Measurements from ENCODE around the gene FGF5. TPM values are rescaled to one million over a fixed set of nuclear protein-coding genes. Genes with fewer than 3 reads are reported as not detected.
A peak's percentile ranks its signal among the peaks of the same experiment; 100 is the strongest.

FGF5 gene
- total and polyA plus RNA-seq, 10 of the 15 experiments (the other 5 are each of a cell fraction or from before 2014, with no cell fraction given), result 0.87 to 7.4 (median 1.6) TPM

- TF ChIP-seq PBX3 (IDR thresholded peaks at IDR 0.05; ENCODE audit: insufficient replicate concordance, low read depth, low read length), result no peak
These were observed 26.8 kb upstream of the FGF5 start (continued) for GRCh38 chr4:80239480-80240150.

- FAIRE-seq (peak; percentile 66), ATAC-seq (peak; percentile 95), DNase-seq (ENCODE audit: low read depth, low spot score) (peak; percentile 45)
- Histone ChIP-seq H3K79me2 (ENCODE audit: control insufficient read depth, insufficient read depth, low read length) (no peaks in the 10 kb centered on the region), H2AFZ (ENCODE audit: control insufficient read depth, low read depth, low read length) (no peak overlapping the region; the same call in 1 of the 2 replicates), H3K4me2 (ENCODE audit: control insufficient read depth, insufficient read depth) (peak overlapping the region; percentile 14; the same call in 1 of the 2 replicates), H3K27ac (ENCODE audit: control insufficient read depth, insufficient read depth) (no peak overlapping the region), H3K9me3 (replicated peaks; ENCODE audit: control insufficient read depth, insufficient read depth, low read length) (no peaks in the 10 kb centered on the region), H3K4me1 (ENCODE audit: control insufficient read depth, insufficient read depth, low read length) (no peaks in the 10 kb centered on the region), H3K9ac (ENCODE audit: control insufficient read depth, insufficient read depth, low read length) (no peak overlapping the region), H3K4me3 (no peak overlapping the region), H3K36me3 (ENCODE audit: control insufficient read depth in 2 of 2, insufficient read depth in 2 of 2, low read length in 1 of 2) (no peaks in the 10 kb centered on the region), H4K20me1 (ENCODE audit: control insufficient read depth, insufficient read depth) (no peaks in the 10 kb centered on the region), H3K27me3 (replicated peaks in 1 of 2; ENCODE audit: control insufficient read depth in 2 of 2, insufficient read depth in 2 of 2, low read length in 1 of 2) (no peaks in the 10 kb centered on the region)
- ChIA-PET SMC1A (ENCODE audit: uncharacterized antibody, unreplicated experiment) (interaction anchor here (1.0 to 3.5 kb wide), 5 partner anchors 11 to 33 kb away, joined by 4 to 51 read pairs (median 5); no protein-coding TSS in a partner anchor), POLR2A (interaction anchor here (0.9 to 1.1 kb wide), 3 partner anchors 11 to 18 kb away, joined by 3 to 4 read pairs (median 3); no protein-coding TSS in a partner anchor), CTCF (interaction anchor here (0.7 to 1.6 kb wide), 6 partner anchors 12 to 125 kb away, joined by 3 to 6 read pairs (median 4); no protein-coding TSS in a partner anchor), RAD21 (ENCODE audit: unreplicated experiment) (interaction anchor here (0.6 to 3.5 kb wide), 3 partner anchors 11 to 29 kb away, joined by 5 to 28 read pairs (median 6); no protein-coding TSS in a partner anchor)
- no TSS peak for BruUV-seq (replicated peaks)
- intact Hi-C loops (cut with micrococcal nuclease; ENCODE audit: unreplicated experiment), result no loop called here
- in situ Hi-C loops (cut with MboI), result no loop called here
- TF ChIP-seq CREB1 (IDR thresholded peaks at IDR 0.05; ENCODE audit: low read depth) (peak; percentile 16; the same call in 1 of the 2 replicates), POLR2AphosphoS2 (IDR thresholded peaks at IDR 0.05; ENCODE audit: low read depth, low read length) (no peak), ZBTB4 (CRISPR knock-in tag; IDR thresholded peaks at IDR 0.05) (no peak), EGR1 (IDR thresholded peaks at IDR 0.05; ENCODE audit: borderline replicate concordance in 1 of 2, low read depth in 2 of 2, low read length in 2 of 2) (no peak), GABPA (IDR thresholded peaks at IDR 0.05; ENCODE audit: low read depth) (no peak), RUNX3 (IDR thresholded peaks at IDR 0.05; ENCODE audit: low read length) (peak; percentile 55; the same call in 1 of the 2 replicates), CBX5 (IDR thresholded peaks at IDR 0.05; ENCODE audit: low read depth) (no peak), MEF2B (IDR thresholded peaks at IDR 0.05; ENCODE audit: partially characterized antibody, poor library complexity, severe bottlenecking) (peak; percentile 51), KLF5 (IDR thresholded peaks at IDR 0.05; ENCODE audit: partially characterized antibody) (no peak), RB1 (IDR thresholded peaks at IDR 0.05; ENCODE audit: borderline replicate concordance) (no peak)
- TF ChIP-seq, protein P1, sequence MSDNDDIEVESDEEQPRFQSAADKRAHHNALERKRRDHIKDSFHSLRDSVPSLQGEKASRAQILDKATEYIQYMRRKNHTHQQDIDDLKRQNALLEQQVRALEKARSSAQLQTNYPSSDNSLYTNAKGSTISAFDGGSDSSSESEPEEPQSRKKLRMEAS (IDR thresholded peaks at IDR 0.05; ENCODE audit: low read depth, low read length), result no peak
- TF ChIP-seq, protein P2, sequence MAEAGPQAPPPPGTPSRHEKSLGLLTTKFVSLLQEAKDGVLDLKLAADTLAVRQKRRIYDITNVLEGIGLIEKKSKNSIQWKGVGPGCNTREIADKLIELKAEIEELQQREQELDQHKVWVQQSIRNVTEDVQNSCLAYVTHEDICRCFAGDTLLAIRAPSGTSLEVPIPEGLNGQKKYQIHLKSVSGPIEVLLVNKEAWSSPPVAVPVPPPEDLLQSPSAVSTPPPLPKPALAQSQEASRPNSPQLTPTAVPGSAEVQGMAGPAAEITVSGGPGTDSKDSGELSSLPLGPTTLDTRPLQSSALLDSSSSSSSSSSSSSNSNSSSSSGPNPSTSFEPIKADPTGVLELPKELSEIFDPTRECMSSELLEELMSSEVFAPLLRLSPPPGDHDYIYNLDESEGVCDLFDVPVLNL (IDR thresholded peaks at IDR 0.05; ENCODE audit: low read depth, low read length), result no peak
- TF ChIP-seq, protein P3, sequence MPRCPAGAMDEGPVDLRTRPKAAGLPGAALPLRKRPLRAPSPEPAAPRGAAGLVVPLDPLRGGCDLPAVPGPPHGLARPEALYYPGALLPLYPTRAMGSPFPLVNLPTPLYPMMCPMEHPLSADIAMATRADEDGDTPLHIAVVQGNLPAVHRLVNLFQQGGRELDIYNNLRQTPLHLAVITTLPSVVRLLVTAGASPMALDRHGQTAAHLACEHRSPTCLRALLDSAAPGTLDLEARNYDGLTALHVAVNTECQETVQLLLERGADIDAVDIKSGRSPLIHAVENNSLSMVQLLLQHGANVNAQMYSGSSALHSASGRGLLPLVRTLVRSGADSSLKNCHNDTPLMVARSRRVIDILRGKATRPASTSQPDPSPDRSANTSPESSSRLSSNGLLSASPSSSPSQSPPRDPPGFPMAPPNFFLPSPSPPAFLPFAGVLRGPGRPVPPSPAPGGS (IDR thresholded peaks at IDR 0.05; ENCODE audit: borderline replicate concordance, insufficient read depth, low read depth, low read length, poor library complexity, severe bottlenecking), result no peak
These were observed 25.5 kb upstream of the FGF5 start for GRCh38 chr4:80240976-80241375.
